Measurements from ENCODE around the gene MAP1LC3B2. TPM values are rescaled to one million over a fixed set of nuclear protein-coding genes. Genes with fewer than 3 reads are reported as not detected.

The MAP1LC3B2 gene
- total and polyA plus RNA-seq, 2 of the 8 experiments (the other 6 are each of a cell fraction or from before 2014, with no cell fraction given): 0.39 to 1.5 TPM

- Histone ChIP-seq H3K14ac (ENCODE audit: insufficient read length) (no peak overlapping the region), H2BK15ac (ENCODE audit: low read length) (no peak overlapping the region), H3K4me2 (ENCODE audit: insufficient read depth in 1 of 2, low read depth in 2 of 2, low read length in 2 of 2) (no peak overlapping the region), H4K91ac (replicated peaks; ENCODE audit: insufficient read length, low read length) (no peak overlapping the region), H2BK20ac (ENCODE audit: low read length) (no peak overlapping the region), H3K27me3 (replicated peaks in 1 of 4; ENCODE audit: control insufficient read depth in 3 of 4, extremely low read depth in 1 of 4, insufficient read depth in 3 of 4, low read length in 3 of 4) (no peaks in the 10 kb centered on the region), H3K4me3 (ENCODE audit: extremely low read depth in 1 of 4, insufficient read depth in 2 of 4, low read depth in 3 of 4, low read length in 4 of 4) (no peak overlapping the region), H3K9ac (replicated peaks in 1 of 4; ENCODE audit: extremely low read depth in 1 of 4, low read depth in 3 of 4, low read length in 3 of 4) (no peak overlapping the region), H2BK120ac (replicated peaks; ENCODE audit: low read depth, low read length) (no peak overlapping the region), H3K9me3 (ENCODE audit: insufficient read depth in 2 of 2, low read depth in 1 of 2, low read length in 1 of 2) (peaks cover 8 to 13% of the 10 kb centered on the region in 2 experiments; a peak in 2 of 4 replicates), H2BK12ac (ENCODE audit: low read depth, low read length) (no peak overlapping the region), H3K23ac (ENCODE audit: insufficient read length) (no peak overlapping the region), H3K79me1 (ENCODE audit: low read depth, low read length) (no peaks in the 10 kb centered on the region), H3K56ac (replicated peaks; ENCODE audit: insufficient read length, low read depth, low read length) (no peak overlapping the region), H3K4ac (replicated peaks; ENCODE audit: insufficient read length, low read depth, low read length) (no peak overlapping the region), H4K8ac (ENCODE audit: extremely low read depth, insufficient read depth, low read length) (no peak overlapping the region), H2AFZ (ENCODE audit: low read length) (no peak overlapping the region), H4K20me1 (replicated peaks in 1 of 2; ENCODE audit: control insufficient read depth in 1 of 2, insufficient read depth in 2 of 2, low read length in 2 of 2) (no peaks in the 10 kb centered on the region), H3K27ac (ENCODE audit: low read depth, low read length) (no peak overlapping the region), H2BK5ac (ENCODE audit: low read depth, low read length) (no peak overlapping the region), H2AK5ac (ENCODE audit: low read depth, low read length) (no peak overlapping the region), H4K5ac (ENCODE audit: insufficient read length, low read depth, low read length) (no peak overlapping the region), H3K18ac (ENCODE audit: extremely low read depth, low read length) (no peak overlapping the region), H3K4me1 (replicated peaks in 1 of 4; ENCODE audit: control insufficient read depth in 3 of 4, insufficient read depth in 4 of 4, low read length in 3 of 4) (peaks cover 0 to 2% (median under 1%) of the 10 kb centered on the region in 4 experiments; a peak in 1 of 7 replicates), H3K79me2 (ENCODE audit: control insufficient read depth in 1 of 2, insufficient read depth in 2 of 2, low read length in 2 of 2) (no peaks in the 10 kb centered on the region), H3K36me3 (ENCODE audit: control insufficient read depth in 2 of 4, insufficient read depth in 4 of 4, low read length in 3 of 4) (no peaks in the 10 kb centered on the region), H3K23me2 (ENCODE audit: low read depth, low read length) (no peaks in the 10 kb centered on the region)
- CTCF ChIA-PET (ENCODE audit: partially characterized antibody): interaction anchor here (0.9 to 2.0 kb wide), 3 partner anchors 10 to 610 kb away, joined by 3 to 5 read pairs (median 4); no protein-coding TSS in a partner anchor
- WGBS, 2 experiments (ENCODE audit: extremely low coverage in 1 of 2, insufficient coverage in 1 of 2, insufficient read length in 1 of 2, insufficient replicate concordance in 2 of 2, low coverage in 1 of 2, low lambda C conversion rate in 2 of 2, missing lambda C conversion rate in 1 of 2): 97% methylated on average over 5 of the region's 5 CpGs; no CpG with 5 or more reads in 1 of the 2 experiments
- TF ChIP-seq RAD21 (IDR thresholded peaks at IDR 0.05 in 1 of 2, conservative IDR thresholded peaks at IDR 0.05 in 1 of 2; ENCODE audit: low read depth in 2 of 2, low read length in 2 of 2) (no peak), TEAD4 (IDR thresholded peaks at IDR 0.05; ENCODE audit: low read depth, low read length) (no peak), SIX5 (IDR thresholded peaks at IDR 0.05; ENCODE audit: low read depth, low read length) (no peak), SP4 (IDR thresholded peaks at IDR 0.05; ENCODE audit: low read length) (no peak), CBX5 (IDR thresholded peaks at IDR 0.05; ENCODE audit: low read depth, low read length) (no peak), BCL11A (IDR thresholded peaks at IDR 0.05; ENCODE audit: low read depth in 2 of 2, low read length in 2 of 2) (no peak), POLR2AphosphoS5 (IDR thresholded peaks at IDR 0.05; ENCODE audit: low read depth, low read length) (no peak), CHD2 (IDR thresholded peaks at IDR 0.05; ENCODE audit: low read length) (no peak), NRF1 (IDR thresholded peaks at IDR 0.05; ENCODE audit: low read depth, low read length) (no peak)
- POLR2A ChIA-PET (ENCODE audit: partially characterized antibody): no interaction called here
- FAIRE-seq: no peak
- DNase-seq (ENCODE audit: low read depth in 1 of 2, low spot score in 2 of 2): no peak
Observed at GRCh38 chr12:116626153-116626552, 67.0 kb downstream of the MAP1LC3B2 start.

Data from H1 (cell line).